GM23338 (cell line): ENCODE results near the gene WWOX. TPM values are rescaled to one million over a fixed set of nuclear protein-coding genes. Genes with fewer than 3 reads are reported as not detected.

Source experiments
- ATAC-seq: fragments of 200-7000 bp; cut with Tn5 transposase; 3 replicates; pipeline ENCODE4 v1.9.1; 2020
- DNase-seq: peaks from one replicate; pipeline ENCODE4 v3.0.0-alpha.2; 2015; ENCODE audit warnings: low spot score
- H2AFZ ChIP-seq: fragments of 200-600 bp; sonication (generic); 2 replicates; pipeline ENCODE4 v1.8.0; 2016; ENCODE audit warnings: antibody characterized with exemption, mild to moderate bottlenecking, moderate library complexity
- H3F3A ChIP-seq: fragments of 200-600 bp; sonication (generic); replicated peaks from 2 replicates; pipeline ENCODE4 v1.8.0; 2017; ENCODE audit warnings: antibody characterized with exemption, mixed run types, low read depth
- H3K27ac ChIP-seq: fragments of 200-600 bp; sonication (generic); 2 replicates; pipeline ENCODE4 v1.6.1; 2016; ENCODE audit warnings: low read depth
- H3K27me3 ChIP-seq: fragments of 200-600 bp; sonication (generic); 2 replicates; pipeline ENCODE4 v1.8.0; 2016; ENCODE audit warnings: mild to moderate bottlenecking, mixed run types, moderate library complexity; ENCODE audit not compliant: insufficient read depth
- H3K36me3 ChIP-seq: fragments of 200-600 bp; sonication (generic); 2 replicates; pipeline ENCODE4 v1.8.0; 2016; ENCODE audit warnings: mild to moderate bottlenecking; ENCODE audit not compliant: insufficient read depth
- H3K4me1 ChIP-seq: fragments of 200-600 bp; sonication (generic); 2 replicates; pipeline ENCODE4 v1.8.0; 2016; ENCODE audit warnings: mild to moderate bottlenecking, moderate library complexity; ENCODE audit not compliant: insufficient read depth
- H3K4me2 ChIP-seq: fragments of 200-600 bp; sonication (generic); 2 replicates; pipeline ENCODE4 v1.7.1; 2017; ENCODE audit warnings: mixed run types
- H3K4me3 ChIP-seq: fragments of 200-600 bp; sonication (generic); 2 replicates; pipeline ENCODE4 v1.6.1; 2016; ENCODE audit warnings: mixed run types
- H3K79me2 ChIP-seq: fragments of 200-600 bp; sonication (generic); replicated peaks from 2 replicates; pipeline ENCODE4 v1.8.0; 2017; ENCODE audit warnings: mild to moderate bottlenecking; ENCODE audit not compliant: insufficient read depth
- H3K9me2 ChIP-seq: fragments of 200-600 bp; sonication (generic); 2 replicates; pipeline ENCODE4 v1.8.0; 2017; ENCODE audit not compliant: insufficient read depth
- H4K20me1 ChIP-seq: fragments of 200-600 bp; sonication (generic); replicated peaks from 2 replicates; pipeline ENCODE4 v1.8.0; 2017; ENCODE audit warnings: mild to moderate bottlenecking; ENCODE audit not compliant: insufficient read depth
- H3K27ac Mint-ChIP-seq: 2 replicates; pipeline ENCODE4 v1.8.0; 2020; ENCODE audit warnings: inconsistent platforms, mild to moderate bottlenecking, moderate library complexity, mixed read lengths
- H3K27me3 Mint-ChIP-seq: 3 replicates; pipeline ENCODE4 v1.8.0; 2022; ENCODE audit warnings: low read depth, mild to moderate bottlenecking, moderate library complexity, mixed read lengths, inconsistent platforms; ENCODE audit not compliant: insufficient read depth, poor library complexity
- H3K36me3 Mint-ChIP-seq: 3 replicates; pipeline ENCODE4 v1.8.0; 2021; ENCODE audit warnings: low read depth, mild to moderate bottlenecking, inconsistent platforms, moderate library complexity, mixed read lengths
- H3K4me1 Mint-ChIP-seq: 3 replicates; pipeline ENCODE4 v1.8.0; 2020; ENCODE audit warnings: mild to moderate bottlenecking, inconsistent platforms, mixed read lengths
- H3K4me3 Mint-ChIP-seq: 3 replicates; pipeline ENCODE4 v1.8.0; 2021; ENCODE audit warnings: moderate library complexity, mild to moderate bottlenecking, inconsistent platforms, mixed read lengths
- H3K9me3 Mint-ChIP-seq: 3 replicates; pipeline ENCODE4 v1.8.0; 2020; ENCODE audit warnings: moderate library complexity, mild to moderate bottlenecking, inconsistent platforms, mixed read lengths
- CREB1 ChIP-seq: fragments of 250-450 bp; sonication (Bioruptor Pico); IDR thresholded peaks from 2 replicates; pipeline ENCODE4 v1.5.0; 2020; ENCODE audit warnings: low read depth, mild to moderate bottlenecking, moderate library complexity
- CTCF ChIP-seq, 2 experiments: fragments of 200-600 bp in 1 of 2; sonication (generic) in 1 of 2; conservative IDR thresholded peaks; 2 replicates each; pipeline versions ENCODE4 v1.5.1 to v1.6.1; 2016 to 2017; ENCODE audit warnings: antibody characterized with exemption in 2 of 2, low read depth in 2 of 2, mild to moderate bottlenecking in 2 of 2, moderate library complexity in 1 of 2
- ETS1 ChIP-seq: IDR thresholded peaks from 2 replicates; pipeline ENCODE4 v1.6.1; 2016; ENCODE audit warnings: antibody characterized with exemption
- JUNB ChIP-seq: IDR thresholded peaks from one replicate; pipeline ENCODE4 v1.6.1; 2016; ENCODE audit warnings: antibody characterized with exemption; ENCODE audit not compliant: unreplicated experiment
- NANOG ChIP-seq: IDR thresholded peaks from 2 replicates; pipeline ENCODE4 v1.6.1; 2016; ENCODE audit warnings: antibody characterized with exemption, borderline replicate concordance
- REST ChIP-seq: IDR thresholded peaks from one replicate; pipeline ENCODE4 v1.6.1; 2018; ENCODE audit warnings: antibody characterized with exemption; ENCODE audit not compliant: unreplicated experiment
- STAT1 ChIP-seq: IDR thresholded peaks from one replicate; pipeline ENCODE4 v1.6.1; 2016; ENCODE audit warnings: antibody characterized with exemption; ENCODE audit not compliant: unreplicated experiment
- ZNF331 ChIP-seq: fragments of 250-450 bp; sonication (Bioruptor Pico); IDR thresholded peaks from 2 replicates; pipeline ENCODE4 v1.5.0; 2020; ENCODE audit warnings: low read depth, mild to moderate bottlenecking, moderate library complexity
- polyA plus RNA-seq: library from polyadenylated mRNA; unstranded; fragments of >200 nt; fragmentation: Nextera tagmentation; extraction: Ambion mirVana; gene quantifications from 2 replicates; pipeline ENCODE4 v1.2.1, GENCODE V29; 2016
- total RNA-seq: library from RNA; depleted of rRNA; stranded (reverse); fragments of >200 nt; shearing (Covaris generic); gene quantifications from 2 replicates; pipeline ENCODE4 v1.2.3, GENCODE V29; 2014

Gene WWOX
- total and polyA plus RNA-seq, 2 experiments from 2014 or later, result 10.0 to 19.3 TPM

GRCh38 chr16:78800523-78800922, 701.1 kb downstream of the WWOX start:
- DNase-seq (peak; percentile 39), ATAC-seq (no peak; the same call in 1 of the 3 replicates)
- H3K36me3 ChIP-seq, result no peaks in the 10 kb centered on the region
- H3K27ac Mint-ChIP-seq, result no peak overlapping the region
- no peak overlapping the region for H3K4me3 ChIP-seq
- no peaks in the 10 kb centered on the region for H3K9me3 Mint-ChIP-seq
- H3K27me3 Mint-ChIP-seq, result peaks cover 2% of the 10 kb centered on the region
- no peak overlapping the region for H3K4me2 ChIP-seq
- TF ChIP-seq CTCF (conservative IDR thresholded peaks at IDR 0.05; ENCODE audit: low read depth in 2 of 2), result peak in 1 of 2 experiments; percentile 40; a peak in 2 of 4 replicates
- no peak for TF ChIP-seq NANOG
- peaks cover 7% of the 10 kb centered on the region; the same call in 1 of the 3 replicates for H3K4me1 Mint-ChIP-seq
- no peaks in the 10 kb centered on the region for H3K36me3 Mint-ChIP-seq
- no peaks in the 10 kb centered on the region for H3K79me2 ChIP-seq
- H3K27ac ChIP-seq, result no peak overlapping the region
- no peaks in the 10 kb centered on the region for H3F3A ChIP-seq
- no peaks in the 10 kb centered on the region for H3K27me3 ChIP-seq
- no peak overlapping the region for H3K4me3 Mint-ChIP-seq
- H3K9me2 ChIP-seq, result 0 out of 2 replicates have a peak, but pooled peaks cover 6% of the 10 kb centered on the region
- no peak overlapping the region; the same call in 1 of the 2 replicates for H2AFZ ChIP-seq
- no peaks in the 10 kb centered on the region for H4K20me1 ChIP-seq
- H3K4me1 ChIP-seq, result no peaks in the 10 kb centered on the region

- no peak overlapping the region for H3K27ac Mint-ChIP-seq
- peaks cover 7% of the 10 kb centered on the region; the same call in 1 of the 3 replicates for H3K4me1 Mint-ChIP-seq
- no peaks in the 10 kb centered on the region for H3K36me3 ChIP-seq
- no peak overlapping the region for H3K4me2 ChIP-seq
- no peak overlapping the region for H3K27ac ChIP-seq
- no peaks in the 10 kb centered on the region for H3K27me3 ChIP-seq
- H2AFZ ChIP-seq, result no peak overlapping the region
- H3K27me3 Mint-ChIP-seq, result peaks cover 2% of the 10 kb centered on the region
- DNase-seq (no peak), ATAC-seq (no peak)
- no peak overlapping the region for H3K4me3 ChIP-seq
- H3K9me3 Mint-ChIP-seq, result no peaks in the 10 kb centered on the region
- no peaks in the 10 kb centered on the region for H3K4me1 ChIP-seq
- no peaks in the 10 kb centered on the region; the same call in 1 of the 2 replicates for H3K9me2 ChIP-seq
- H3F3A ChIP-seq, result no peaks in the 10 kb centered on the region
- no peaks in the 10 kb centered on the region for H3K36me3 Mint-ChIP-seq
- TF ChIP-seq CREB1 (CRISPR knock-in tag) (no peak), ETS1 (no peak), JUNB (no peak), STAT1 (no peak), NANOG (no peak), ZNF331 (no peak), REST (no peak)
- H3K79me2 ChIP-seq, result no peaks in the 10 kb centered on the region
- H3K4me3 Mint-ChIP-seq, result no peak overlapping the region
- H4K20me1 ChIP-seq, result no peaks in the 10 kb centered on the region
Observed at GRCh38 chr16:78804058-78804735, 704.7 kb downstream of the WWOX start.
